Epidermal melanocyte (primary cell): Measurements from ENCODE around the gene TFCP2.
A peak's percentile ranks its signal among the peaks of the same experiment; 100 is the strongest.
"Not testable (repeated sequence)": the region's sequence is repeated elsewhere in the genome, so short reads cannot be mapped to it uniquely, and the experiment has no call there.

ENCODE experiments used
- DNase-seq: peaks from one replicate; pipeline ENCODE4 v3.0.0; 2011; ENCODE audit warnings: low spot score; ENCODE audit not compliant: insufficient read length

Gene TFCP2

GRCh38 chr12:51172515-51173431, at the start of gene TFCP2:
Gene TFCP2, minus strand, starts transcription at chr12:51173135. Its CDS starts 713 bp downstream, at chr12:51172422.
- peak; percentile 88 for DNase-seq

- no peak for DNase-seq
Measured at GRCh38 chr12:51222461-51222860, 49.5 kb upstream of the TFCP2 start.

GRCh38 chr12:51219857-51220256, 46.9 kb upstream of the TFCP2 start:
- DNase-seq, result not testable (repeated sequence)

- no peak for DNase-seq
Measured at GRCh38 chr12:51219322-51219721, 46.4 kb upstream of the TFCP2 start.

DNA sequence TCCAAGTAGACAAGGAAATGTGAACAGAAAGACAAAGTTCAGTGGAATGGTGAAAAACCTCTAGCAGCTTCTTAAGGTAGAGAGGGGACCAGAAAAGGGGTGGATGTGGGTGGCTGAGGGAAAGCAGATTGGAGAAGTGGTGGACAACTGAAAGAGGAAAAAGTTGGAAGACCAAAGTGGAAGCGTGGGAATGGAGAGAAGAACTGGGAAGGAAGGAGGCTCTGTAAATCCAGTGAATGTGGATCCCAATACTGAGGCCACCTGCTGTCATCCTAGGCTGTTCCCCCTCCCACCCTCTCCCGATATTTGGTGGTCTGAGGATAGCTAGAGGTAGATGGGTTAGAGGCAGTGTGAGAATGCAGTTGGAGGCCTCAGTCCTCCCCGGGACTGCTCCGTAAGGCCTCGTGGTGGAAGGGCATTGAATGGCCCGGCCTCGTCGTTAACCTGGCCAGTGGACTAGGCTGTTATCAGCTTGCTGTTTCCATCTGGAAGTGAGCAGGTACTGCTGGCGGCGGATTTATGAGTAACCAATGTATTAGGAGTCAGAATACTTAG, 45.7 kb upstream of the TFCP2 start:
- DNase-seq, result no peak

GRCh38 chr12:51217968-51218606, 45.2 kb upstream of the TFCP2 start, which contains the start of gene POU6F1:
Gene POU6F1, minus strand, starts transcription at chr12:51218062. Its CDS starts 11,226 bp downstream, at chr12:51206836.
- peak; percentile 95 for DNase-seq

DNA sequence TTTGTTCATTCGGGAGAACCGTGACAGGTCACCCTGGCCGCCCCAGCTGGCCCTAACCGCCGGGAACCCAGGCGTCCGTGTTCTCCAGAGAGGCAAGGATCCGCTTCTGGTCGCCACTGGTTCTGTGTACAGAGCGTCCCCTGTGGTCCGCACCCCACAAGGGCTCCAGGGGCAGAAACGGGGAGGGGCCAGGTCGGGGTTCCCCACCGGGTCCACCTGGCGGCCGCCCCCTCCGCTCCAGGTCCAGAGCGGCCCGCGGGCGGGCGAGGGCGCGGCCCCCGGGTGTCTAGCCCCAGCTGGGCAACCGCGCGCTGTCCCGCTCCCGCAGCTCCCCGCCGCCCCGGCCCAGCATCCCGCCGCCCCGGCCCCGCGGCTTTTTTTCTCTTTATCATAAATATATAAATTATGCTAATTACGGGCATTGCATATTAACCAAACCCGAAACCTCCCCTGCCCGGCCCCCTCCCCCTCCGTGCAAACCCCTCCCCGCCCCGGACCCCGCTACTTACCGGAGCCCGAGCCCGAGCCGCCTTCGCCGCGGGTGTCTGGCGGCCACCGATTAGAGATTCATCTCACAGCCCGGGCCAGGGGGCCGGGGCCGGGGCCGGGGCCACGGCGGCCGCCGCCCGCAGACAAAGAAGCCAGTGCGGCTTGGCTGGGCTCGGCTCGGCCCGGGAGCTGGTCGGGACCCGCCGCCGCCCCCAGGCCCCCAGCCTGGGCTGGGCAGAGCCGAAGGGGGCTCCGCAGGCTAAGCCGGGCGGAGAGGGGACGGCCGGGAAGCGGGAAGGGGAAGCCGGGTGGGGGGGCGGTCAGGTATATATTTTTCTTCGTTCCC, 44.4 kb upstream of the TFCP2 start:
- peak; percentile 46 for DNase-seq

DNA sequence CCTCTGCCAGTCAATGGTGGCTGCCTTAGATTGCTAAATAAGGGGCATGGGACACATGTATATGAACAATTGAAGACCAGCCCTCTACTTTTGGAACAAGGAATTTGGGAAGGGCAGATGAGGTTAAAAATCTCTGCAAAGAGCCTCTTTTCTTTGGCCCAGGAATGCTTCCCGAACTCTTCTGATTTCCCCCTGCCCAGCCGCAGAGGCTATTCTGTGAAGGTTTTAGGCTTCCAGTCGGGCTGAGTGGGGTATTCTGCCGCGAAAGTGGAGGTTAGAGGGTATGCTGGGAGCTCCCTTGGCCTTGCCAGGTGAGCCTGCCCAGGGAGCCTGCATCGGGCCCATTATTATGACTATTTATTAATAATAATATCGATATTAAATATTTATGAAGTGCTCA, 43.7 kb upstream of the TFCP2 start:
- no peak for DNase-seq

GRCh38 chr12:51214895-51215294, 42.0 kb upstream of the TFCP2 start:
- DNase-seq, result no peak

- DNase-seq, result peak; percentile 86
Measured at GRCh38 chr12:51210690-51211395, 37.9 kb upstream of the TFCP2 start.

DNA sequence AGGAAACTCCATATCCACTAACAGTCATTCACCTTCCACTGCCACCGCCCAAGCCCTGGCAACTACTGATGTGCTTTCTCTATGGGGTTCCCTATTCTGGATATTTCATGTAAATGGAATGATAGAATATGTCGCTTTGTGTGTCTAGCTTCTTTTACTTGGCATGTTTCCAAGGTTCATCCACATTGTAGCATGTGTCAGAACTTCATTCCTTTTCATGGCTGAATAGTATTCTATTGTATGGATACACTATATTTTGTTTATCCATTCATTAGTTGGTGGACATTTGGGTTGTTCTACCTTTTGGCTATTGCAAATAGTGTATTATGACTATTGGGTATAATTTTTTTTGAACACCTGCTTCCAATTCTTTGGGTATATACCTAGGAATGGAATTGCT, 36.3 kb upstream of the TFCP2 start:
- DNase-seq, result no peak

GRCh38 chr12:51208016-51208660, 35.2 kb upstream of the TFCP2 start:
- DNase-seq, result no peak

GRCh38 chr12:51205350-51205749, 32.4 kb upstream of the TFCP2 start:
- no peak for DNase-seq

DNA sequence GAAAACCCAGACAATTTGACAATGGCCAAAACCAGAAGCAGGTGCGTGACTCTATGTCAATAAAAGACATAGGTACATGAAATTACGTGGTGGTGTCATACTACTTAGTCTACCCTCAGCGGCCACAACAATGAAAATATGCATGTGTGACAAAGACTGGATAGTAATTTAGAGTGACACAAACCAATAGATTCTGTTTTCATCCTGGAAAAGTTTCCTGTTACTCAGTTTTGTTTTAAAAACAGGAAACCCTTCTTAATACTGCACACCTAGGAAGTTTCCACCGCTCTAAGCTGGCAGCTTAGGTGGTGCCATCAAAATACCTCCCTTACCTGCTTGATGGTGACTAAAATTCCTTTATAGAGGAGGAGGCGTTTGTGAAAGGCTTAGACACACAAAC, 29.8 kb upstream of the TFCP2 start:
- no peak for DNase-seq

DNA sequence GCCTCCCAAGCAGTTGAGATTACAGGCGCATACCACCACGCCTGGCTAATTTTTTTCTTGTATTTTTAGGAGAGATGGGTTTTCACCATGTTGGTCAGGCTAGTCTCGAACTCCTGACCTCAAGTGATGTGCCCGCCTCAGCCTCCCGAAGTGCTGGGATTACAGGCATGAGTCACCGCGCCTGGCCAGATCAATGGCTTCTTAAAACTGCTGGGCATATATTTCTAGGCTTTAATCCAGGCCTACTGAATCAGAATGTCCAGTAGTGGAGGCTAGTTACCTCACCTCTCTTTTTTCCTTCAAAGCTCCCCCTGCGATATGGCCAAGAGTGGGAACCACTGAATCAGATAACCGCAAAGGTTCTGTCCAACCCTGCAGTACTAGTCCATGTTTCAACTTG, 27.9 kb upstream of the TFCP2 start:
- DNase-seq, result no peak

DNA sequence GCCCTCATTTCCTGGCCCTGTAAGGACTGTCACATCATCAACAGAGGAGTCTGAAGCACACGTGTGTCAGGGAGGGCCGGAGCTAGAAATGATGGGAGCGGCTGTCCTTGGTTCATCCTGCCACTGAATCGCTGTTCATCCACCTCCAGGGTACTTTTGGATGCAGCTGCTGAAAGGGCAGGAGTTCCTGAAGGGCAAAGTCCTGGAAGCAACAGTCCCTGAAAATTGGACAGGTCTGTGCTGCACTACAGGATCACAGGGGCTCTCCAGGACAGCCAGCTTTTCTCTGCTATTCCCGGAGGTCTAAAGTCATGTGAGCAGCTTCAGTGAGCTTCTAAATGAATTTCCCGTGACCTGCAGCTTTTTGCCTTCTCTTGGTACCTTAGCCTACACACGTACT, 27.2 kb upstream of the TFCP2 start:
- DNase-seq, result no peak

GRCh38 chr12:51199366-51199945, 26.5 kb upstream of the TFCP2 start:
- no peak for DNase-seq

DNA sequence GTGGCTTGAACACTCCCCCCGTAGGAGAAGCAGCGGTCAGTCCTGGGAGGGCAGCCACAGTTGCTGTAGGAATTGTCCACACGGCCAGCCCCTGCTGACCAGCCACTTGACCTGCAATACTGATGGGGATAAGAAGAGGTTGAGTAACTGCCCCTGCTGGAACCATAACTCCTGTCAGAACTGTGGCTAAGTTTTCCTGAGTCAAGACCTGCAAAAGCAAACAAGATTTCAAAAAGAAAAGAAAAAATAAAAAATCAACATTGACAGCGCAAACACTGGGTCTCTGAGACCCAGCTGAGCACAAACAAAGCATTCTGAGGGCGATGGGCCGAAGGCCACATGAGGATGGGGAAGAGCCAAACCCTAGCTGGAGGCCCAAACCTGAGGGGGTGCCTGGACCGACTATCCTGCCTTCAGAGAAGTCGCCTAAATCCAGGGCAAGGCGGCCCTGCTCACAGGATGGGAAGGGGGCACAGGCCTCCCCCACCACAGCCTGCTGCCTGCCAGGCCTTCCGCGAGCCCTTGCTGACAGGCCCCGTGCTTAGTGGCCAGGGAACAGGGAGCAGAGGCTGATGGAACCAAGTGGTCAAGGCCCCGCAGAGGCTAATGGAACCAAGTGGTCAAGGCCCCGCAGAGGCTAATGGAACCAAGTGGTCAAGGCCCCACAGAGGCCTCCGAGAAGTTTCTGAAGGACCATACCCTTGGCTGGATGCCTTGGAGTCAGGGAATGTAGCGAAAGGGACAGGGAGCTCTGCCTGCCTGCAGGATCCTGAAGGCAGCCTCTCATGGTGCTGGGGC, 25.8 kb upstream of the TFCP2 start:
- no peak for DNase-seq
